ENCODE results near the gene PRSS53. TPM values are rescaled to one million over a fixed set of nuclear protein-coding genes. Genes with fewer than 3 reads are reported as not detected.

Gene PRSS53
- total and polyA plus RNA-seq, 4 donors, result 1.4 to 2.3 (median 1.9) TPM

GRCh38 chr16:31063843-31064611 is 24.7 kb downstream of the PRSS53 start:
- WGBS, 2 donors, result 84 to 87% methylated on average over 56 of the region's 56 CpGs
- no peak overlapping the region for H3K4me3 ChIP-seq
- H3K4me1 ChIP-seq (ENCODE audit: control insufficient read depth in 5 of 5, insufficient read depth in 5 of 5, low read length in 5 of 5), result peaks cover 0 to 13% (median 0%) of the 10 kb centered on the region in 5 donors
- peaks cover 0 to 24% (median 13%) of the 10 kb centered on the region in 4 donors for H3K36me3 ChIP-seq (ENCODE audit: control insufficient read depth in 4 of 4, insufficient read depth in 4 of 4, low read length in 4 of 4)
- no peak for TF ChIP-seq CTCF (IDR thresholded peaks at IDR 0.05; ENCODE audit: control extremely low read depth, extremely low read depth)
- DNase-seq (no peak), ATAC-seq (ENCODE audit: insufficient read depth, low FRiP score) (no peak)
- H3K27ac ChIP-seq (ENCODE audit: low read depth in 1 of 2, low read length in 1 of 2), result peak overlapping the region; percentile 60 to 77
- H3K9me3 ChIP-seq (ENCODE audit: control insufficient read depth in 4 of 4, insufficient read depth in 3 of 4, low read length in 3 of 4), result peaks cover 0 to 4% (median 0%) of the 10 kb centered on the region in 4 donors
- no peaks in the 10 kb centered on the region for H3K27me3 ChIP-seq (ENCODE audit: control insufficient read depth in 3 of 3, insufficient read depth in 3 of 3, low read length in 2 of 3)
- H3K9ac ChIP-seq (ENCODE audit: insufficient read depth in 1 of 2, low read length in 2 of 2), result no peak overlapping the region

- TF ChIP-seq CTCF (IDR thresholded peaks at IDR 0.05; ENCODE audit: control extremely low read depth, extremely low read depth), result no peak
- peaks cover 0 to 4% (median 0%) of the 10 kb centered on the region in 4 donors for H3K9me3 ChIP-seq (ENCODE audit: control insufficient read depth in 4 of 4, insufficient read depth in 3 of 4, low read length in 3 of 4)
- H3K36me3 ChIP-seq (ENCODE audit: control insufficient read depth in 4 of 4, insufficient read depth in 4 of 4, low read length in 4 of 4), result peaks cover 0 to 24% (median 13%) of the 10 kb centered on the region in 4 donors
- DNase-seq, result no peak
- no peak for ATAC-seq (ENCODE audit: insufficient read depth, low FRiP score)
- H3K27ac ChIP-seq (ENCODE audit: low read depth in 1 of 2, low read length in 1 of 2), result no peak overlapping the region
- WGBS, 2 donors, result 96 to 97% methylated on average over 9 of the region's 9 CpGs
- H3K27me3 ChIP-seq (ENCODE audit: control insufficient read depth in 3 of 3, insufficient read depth in 3 of 3, low read length in 2 of 3), result no peaks in the 10 kb centered on the region
- peaks cover 0 to 13% (median 0%) of the 10 kb centered on the region in 5 donors for H3K4me1 ChIP-seq (ENCODE audit: control insufficient read depth in 5 of 5, insufficient read depth in 5 of 5, low read length in 5 of 5)
- H3K9ac ChIP-seq (ENCODE audit: insufficient read depth in 1 of 2, low read length in 2 of 2), result no peak overlapping the region
- no peak overlapping the region for H3K4me3 ChIP-seq
Measured at GRCh38 chr16:31063495-31063842, 25.3 kb downstream of the PRSS53 start.

- DNase-seq, result no peak
- H3K27me3 ChIP-seq (ENCODE audit: control insufficient read depth in 3 of 3, insufficient read depth in 3 of 3, low read length in 2 of 3), result no peaks in the 10 kb centered on the region
- ATAC-seq (ENCODE audit: insufficient read depth, low FRiP score), result no peak
- no peak overlapping the region for H3K4me3 ChIP-seq
- WGBS, 2 donors, result 97 to 98% methylated on average over 54 of the region's 54 CpGs
- H3K27ac ChIP-seq (ENCODE audit: low read depth in 1 of 2, low read length in 1 of 2), result no peak overlapping the region
- H3K9me3 ChIP-seq (ENCODE audit: control insufficient read depth in 4 of 4, insufficient read depth in 3 of 4, low read length in 3 of 4), result peaks cover 0 to 4% (median 0%) of the 10 kb centered on the region in 4 donors
- peaks cover 0 to 25% (median 13%) of the 10 kb centered on the region in 4 donors for H3K36me3 ChIP-seq (ENCODE audit: control insufficient read depth in 4 of 4, insufficient read depth in 4 of 4, low read length in 4 of 4)
- TF ChIP-seq CTCF (IDR thresholded peaks at IDR 0.05; ENCODE audit: control extremely low read depth, extremely low read depth), result no peak
- H3K9ac ChIP-seq (ENCODE audit: insufficient read depth in 1 of 2, low read length in 2 of 2), result no peak overlapping the region
- peaks cover 0 to 13% (median 0%) of the 10 kb centered on the region in 5 donors for H3K4me1 ChIP-seq (ENCODE audit: control insufficient read depth in 5 of 5, insufficient read depth in 5 of 5, low read length in 5 of 5)
Measured at GRCh38 chr16:31061813-31062440, 26.8 kb downstream of the PRSS53 start.
